A673 (cell line): ENCODE data around the gene SLC25A41. TPM values are rescaled to one million over a fixed set of nuclear protein-coding genes. Genes with fewer than 3 reads are reported as not detected.

Source experiments
- BruUV-seq: library from RNA; stranded (reverse); fragments of 400-500 nt; replicated peaks from 2 replicates; lab custom pipeline; 2021; lab: Mats Ljungman, UMichigan
- CTCF ChIA-PET: fragments of 300-600 bp; sonication (Branson Sonifier 250); formaldehyde crosslinking; loops from one replicate; lab custom pipeline; 2022; ENCODE audit warnings: antibody characterized with exemption; lab: Charles Lee
- POLR2A ChIA-PET: fragments of 300-600 bp; sonication (Branson Sonifier 250); formaldehyde crosslinking; loops from one replicate; lab custom pipeline; 2022; ENCODE audit warnings: antibody characterized with exemption; ENCODE audit not compliant: low non-redundant PET; lab: Charles Lee
- DNase-seq: peaks from one replicate; pipeline ENCODE4 v3.0.0-alpha.2; 2015; ENCODE audit warnings: low spot score
- H3K27ac ChIP-seq: fragments of 200-600 bp; sonication (generic); 2 replicates; pipeline ENCODE4 v1.5.1; 2016; ENCODE audit warnings: mixed run types, low read depth, mild to moderate bottlenecking, mixed read lengths, antibody characterized with exemption, low read length; ENCODE audit not compliant: poor library complexity, severe bottlenecking
- H3K27me3 ChIP-seq: fragments of 200-600 bp; sonication (generic); replicated peaks from 2 replicates; pipeline ENCODE4 v1.6.1; 2017; ENCODE audit warnings: mixed run types, low read depth, mild to moderate bottlenecking, mixed read lengths, antibody characterized with exemption, low read length; ENCODE audit not compliant: insufficient read depth, poor library complexity
- H3K36me3 ChIP-seq: fragments of 200-600 bp; sonication (generic); 2 replicates; pipeline ENCODE4 v1.6.1; 2016; ENCODE audit warnings: mixed run types, mild to moderate bottlenecking, mixed read lengths, antibody characterized with exemption, low read length; ENCODE audit not compliant: insufficient read depth, poor library complexity, severe bottlenecking
- H3K4me1 ChIP-seq: fragments of 200-600 bp; sonication (generic); 2 replicates; pipeline ENCODE4 v1.6.1; 2017; ENCODE audit warnings: mixed run types, mild to moderate bottlenecking, mixed read lengths, antibody characterized with exemption, low read length; ENCODE audit not compliant: insufficient read depth, poor library complexity, severe bottlenecking
- H3K4me3 ChIP-seq: fragments of 200-600 bp; sonication (generic); 2 replicates; pipeline ENCODE4 v1.5.1; 2016; ENCODE audit warnings: low read depth, mixed run types, mild to moderate bottlenecking, mixed read lengths, low read length; ENCODE audit not compliant: poor library complexity, severe bottlenecking
- H3K9me3 ChIP-seq: fragments of 200-600 bp; sonication (generic); 2 replicates; pipeline ENCODE4 v1.6.1; 2016; ENCODE audit warnings: mixed run types, low read depth, mild to moderate bottlenecking, mixed read lengths, antibody characterized with exemption, low read length; ENCODE audit not compliant: poor library complexity, severe bottlenecking
- EZH2 ChIP-seq: fragments of 200-600 bp; sonication (generic); IDR thresholded peaks from 2 replicates; pipeline ENCODE4 v1.6.1; 2017; ENCODE audit warnings: borderline replicate concordance, low read depth, mild to moderate bottlenecking, mixed read lengths, antibody characterized with exemption, low read length; ENCODE audit not compliant: poor library complexity, severe bottlenecking
- intact Hi-C: fragments of 100-400 bp; cut with micrococcal nuclease; formaldehyde crosslinking; loops from one replicate; pipeline ENCODE4 v1.10.0; 2022; ENCODE audit not compliant: unreplicated experiment
- total RNA-seq: library from RNA; stranded (reverse); gene quantifications from 2 replicates; pipeline ENCODE4 v1.2.3, GENCODE V29; 2021
- TF ChIP-seq, protein P1 (sequence below): fragments of 300-800, 200-600 bp; sonication (generic); conservative IDR thresholded peaks from 2 replicates; pipeline ENCODE4 v1.5.1; 2017; ENCODE audit warnings: low read depth, mild to moderate bottlenecking, antibody characterized with exemption, low read length, moderate library complexity, mixed read lengths

SLC25A41 gene
- total RNA-seq, 1 experiment from 2014 or later, result 0.39 TPM

DNA sequence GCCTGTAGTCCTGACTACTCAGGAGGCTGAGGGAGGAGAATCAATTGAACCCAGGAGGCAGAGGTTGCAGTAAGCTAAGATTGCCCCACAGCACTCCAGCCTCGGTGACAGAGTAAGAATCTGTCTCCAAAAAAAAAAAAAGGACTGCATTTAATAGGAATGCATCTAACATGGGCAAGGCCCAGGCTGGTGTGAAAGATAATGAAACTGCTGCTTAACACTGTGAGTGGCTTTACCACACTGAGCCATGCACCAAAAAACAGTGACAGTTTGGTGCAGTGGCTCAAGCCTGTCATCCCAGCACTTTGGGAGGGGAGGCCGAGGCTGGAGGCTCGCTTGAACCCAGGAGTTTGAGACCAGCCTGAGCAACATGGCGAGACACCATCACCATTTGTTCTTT is 49.2 kb downstream of the SLC25A41 start:
- H3K27me3 ChIP-seq, result no peaks in the 10 kb centered on the region
- DNase-seq, result no peak
- no peak overlapping the region for H3K4me3 ChIP-seq
- H3K4me1 ChIP-seq, result no peaks in the 10 kb centered on the region
- CTCF ChIA-PET, result no interaction called here
- POLR2A ChIA-PET, result no interaction called here
- intact Hi-C loops, result no loop called here
- H3K36me3 ChIP-seq, result peaks cover 73% of the 10 kb centered on the region
- H3K9me3 ChIP-seq, result no peaks in the 10 kb centered on the region
- no peak for TF ChIP-seq EZH2
- TF ChIP-seq, protein P1, sequence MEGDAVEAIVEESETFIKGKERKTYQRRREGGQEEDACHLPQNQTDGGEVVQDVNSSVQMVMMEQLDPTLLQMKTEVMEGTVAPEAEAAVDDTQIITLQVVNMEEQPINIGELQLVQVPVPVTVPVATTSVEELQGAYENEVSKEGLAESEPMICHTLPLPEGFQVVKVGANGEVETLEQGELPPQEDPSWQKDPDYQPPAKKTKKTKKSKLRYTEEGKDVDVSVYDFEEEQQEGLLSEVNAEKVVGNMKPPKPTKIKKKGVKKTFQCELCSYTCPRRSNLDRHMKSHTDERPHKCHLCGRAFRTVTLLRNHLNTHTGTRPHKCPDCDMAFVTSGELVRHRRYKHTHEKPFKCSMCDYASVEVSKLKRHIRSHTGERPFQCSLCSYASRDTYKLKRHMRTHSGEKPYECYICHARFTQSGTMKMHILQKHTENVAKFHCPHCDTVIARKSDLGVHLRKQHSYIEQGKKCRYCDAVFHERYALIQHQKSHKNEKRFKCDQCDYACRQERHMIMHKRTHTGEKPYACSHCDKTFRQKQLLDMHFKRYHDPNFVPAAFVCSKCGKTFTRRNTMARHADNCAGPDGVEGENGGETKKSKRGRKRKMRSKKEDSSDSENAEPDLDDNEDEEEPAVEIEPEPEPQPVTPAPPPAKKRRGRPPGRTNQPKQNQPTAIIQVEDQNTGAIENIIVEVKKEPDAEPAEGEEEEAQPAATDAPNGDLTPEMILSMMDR, result no peak
- BruUV-seq, result no TSS peak
- H3K27ac ChIP-seq, result no peak overlapping the region

DNA sequence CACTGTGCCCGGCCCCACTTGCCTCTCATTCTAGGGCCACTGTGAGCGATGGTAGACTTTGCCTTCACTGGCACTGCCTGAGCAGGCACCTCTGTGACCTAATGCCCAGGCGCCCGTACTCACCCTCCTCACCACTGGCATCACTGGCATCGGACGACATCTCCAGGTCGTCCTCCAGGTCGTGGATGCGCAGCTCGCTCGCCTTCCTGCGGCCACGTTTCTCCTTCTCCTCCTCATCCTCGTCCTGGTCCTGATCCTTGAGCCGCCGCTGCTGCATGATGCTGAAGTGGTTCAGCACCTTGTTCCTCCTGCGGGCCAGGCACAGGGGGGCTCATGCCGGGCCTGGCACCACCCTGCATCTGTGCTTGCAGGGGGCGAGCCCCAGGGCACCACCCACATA is 50.4 kb downstream of the SLC25A41 start:
- ChIA-PET POLR2A (no interaction called here), CTCF (no interaction called here)
- Histone ChIP-seq H3K27me3 (no peaks in the 10 kb centered on the region), H3K9me3 (no peaks in the 10 kb centered on the region), H3K4me3 (no peak overlapping the region), H3K27ac (no peak overlapping the region), H3K36me3 (peaks cover 66% of the 10 kb centered on the region), H3K4me1 (no peaks in the 10 kb centered on the region)
- intact Hi-C loops, result no loop called here
- no TSS peak for BruUV-seq
- no peak for DNase-seq
- TF ChIP-seq, protein P1, result no peak
- TF ChIP-seq EZH2, result no peak

DNA sequence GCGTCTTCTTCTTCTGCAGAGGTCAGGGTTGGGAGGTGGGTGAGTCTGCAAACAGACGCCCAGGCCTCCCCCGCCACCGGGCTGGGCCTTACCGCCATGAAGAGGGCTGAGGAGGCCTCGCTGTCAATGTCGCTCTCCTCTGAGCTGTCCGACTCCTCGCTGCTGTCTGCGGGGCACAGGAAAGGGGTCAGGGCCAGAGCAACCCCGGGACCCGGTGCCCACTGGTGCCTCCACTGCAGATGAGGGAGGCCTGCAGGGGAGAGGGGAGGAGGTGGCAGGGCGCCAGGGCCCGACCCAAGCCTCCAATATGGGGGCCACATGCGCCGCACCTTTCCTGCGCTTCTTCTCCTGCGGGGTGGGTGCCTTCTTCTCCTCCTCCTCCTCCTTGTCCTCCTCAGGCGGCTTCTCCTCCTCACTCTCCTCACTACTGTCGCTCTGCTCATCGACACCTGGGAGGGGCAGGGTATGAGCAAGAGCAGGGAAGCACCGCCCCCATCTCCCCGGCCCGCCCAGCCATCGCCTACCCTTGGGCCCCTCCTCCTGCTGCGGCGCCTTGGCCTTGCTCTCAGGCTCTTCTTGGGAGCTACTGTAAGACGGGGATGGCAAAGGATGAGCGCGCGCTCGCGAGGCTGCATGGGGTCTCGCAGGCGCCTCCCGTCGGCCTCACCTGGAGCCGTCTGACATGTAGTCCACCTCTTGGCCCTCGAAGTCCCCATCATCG is 52.4 kb downstream of the SLC25A41 start:
- TF ChIP-seq, protein P1, result no peak
- CTCF ChIA-PET, result interaction anchor here (0.6 kb wide), 1 partner anchor 220 kb away, joined by 3 read pairs; no protein-coding TSS in a partner anchor
- H3K9me3 ChIP-seq, result no peaks in the 10 kb centered on the region
- no peak overlapping the region for H3K27ac ChIP-seq
- H3K4me3 ChIP-seq, result no peak overlapping the region
- H3K4me1 ChIP-seq, result no peaks in the 10 kb centered on the region
- POLR2A ChIA-PET, result no interaction called here
- BruUV-seq, result no TSS peak
- intact Hi-C loops, result no loop called here
- no peaks in the 10 kb centered on the region for H3K27me3 ChIP-seq
- DNase-seq, result no peak
- H3K36me3 ChIP-seq, result peaks cover 52% of the 10 kb centered on the region
